HG02870 (cell line): Measurements from ENCODE around the gene PNPLA3.

Source experiments
- ATAC-seq: cut with Tn5 transposase; IDR thresholded peaks from one replicate; pipeline ENCODE4 v1.9.1; 2021; ENCODE audit warnings: mild to moderate bottlenecking, moderate library complexity; ENCODE audit not compliant: unreplicated experiment

PNPLA3 gene

DNA sequence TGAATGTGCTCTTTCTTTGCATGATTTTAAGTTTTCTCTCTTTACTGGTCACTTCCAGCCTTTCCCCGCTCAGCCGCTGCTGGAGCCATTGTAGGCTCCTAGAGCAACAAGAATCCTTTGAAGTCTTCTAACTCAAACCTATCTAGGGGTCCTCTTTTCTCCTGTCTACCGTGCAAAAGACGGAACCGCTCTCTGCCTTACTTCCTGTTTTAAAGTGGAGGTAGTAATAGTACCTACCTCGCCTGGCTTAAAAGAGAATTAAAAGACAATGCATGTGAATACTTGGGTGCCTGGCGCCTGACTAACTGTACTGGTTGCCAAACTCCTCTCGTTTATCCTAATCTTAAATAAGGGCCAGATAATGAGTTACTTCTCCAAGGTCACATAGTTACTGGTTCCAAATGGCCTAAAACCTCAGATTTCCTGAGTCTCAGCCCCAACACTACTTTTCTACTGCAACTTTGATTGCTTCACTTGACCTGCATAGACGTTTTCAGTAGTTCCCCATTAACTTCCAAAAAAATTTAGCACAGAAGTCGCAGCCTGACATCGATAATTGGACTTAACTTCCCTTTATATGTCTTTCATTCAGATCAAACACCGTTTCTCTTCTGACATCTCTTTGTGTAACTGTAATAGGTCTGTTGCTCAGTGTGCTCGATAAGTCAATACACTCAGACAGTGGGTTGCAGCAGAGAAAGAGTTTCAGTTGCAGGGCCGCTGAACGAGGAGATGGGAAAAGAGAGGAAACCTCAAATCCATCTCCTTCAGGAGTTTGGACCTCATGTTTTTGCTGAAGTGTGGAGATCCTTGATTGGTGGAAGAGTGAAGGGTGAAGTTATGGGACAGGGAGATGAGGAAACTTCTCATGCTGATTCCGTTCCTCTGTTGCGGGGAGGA lies 32.5 kb downstream of the PNPLA3 start:
- peak; percentile 25 for ATAC-seq

DNA sequence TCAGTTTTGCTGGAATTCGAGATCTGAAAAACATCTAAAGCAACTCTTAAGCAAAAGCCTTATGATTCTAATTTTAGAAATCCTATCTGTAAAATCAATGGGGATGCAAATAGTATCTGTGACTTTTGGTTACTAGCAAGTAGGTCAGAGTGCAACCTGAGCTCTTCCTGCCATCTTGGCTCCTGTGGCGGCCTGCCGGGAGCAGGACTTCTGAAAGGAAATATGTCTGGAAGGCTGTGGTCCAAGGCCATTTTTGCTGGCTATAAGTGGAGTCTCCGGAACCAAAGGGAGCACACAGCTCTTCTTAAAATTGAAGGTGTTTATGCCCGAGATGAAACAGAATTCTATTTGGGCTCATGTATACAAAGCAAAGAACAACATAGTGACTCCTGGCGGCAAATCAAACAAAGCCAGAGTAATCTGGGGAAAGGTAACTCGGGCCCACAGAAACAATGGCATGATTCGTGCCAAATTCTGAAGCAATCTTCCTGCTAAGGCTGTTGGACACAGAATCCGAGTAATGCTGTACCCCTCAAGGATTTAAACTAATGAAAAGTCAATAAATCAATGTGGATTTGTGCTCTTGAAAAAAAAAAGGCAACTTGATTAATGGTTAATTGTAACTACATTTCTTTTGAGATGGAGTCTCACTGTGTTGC lies 33.3 kb downstream of the PNPLA3 start:
- ATAC-seq, result no peak

- ATAC-seq, result no peak
Measured at GRCh38 chr22:43957871-43958270, 34.3 kb downstream of the PNPLA3 start.

GRCh38 chr22:43964314-43964857 lies 40.8 kb downstream of the PNPLA3 start:
- no peak for ATAC-seq

GRCh38 chr22:43967069-43967468 lies 43.5 kb downstream of the PNPLA3 start:
- ATAC-seq, result no peak

DNA sequence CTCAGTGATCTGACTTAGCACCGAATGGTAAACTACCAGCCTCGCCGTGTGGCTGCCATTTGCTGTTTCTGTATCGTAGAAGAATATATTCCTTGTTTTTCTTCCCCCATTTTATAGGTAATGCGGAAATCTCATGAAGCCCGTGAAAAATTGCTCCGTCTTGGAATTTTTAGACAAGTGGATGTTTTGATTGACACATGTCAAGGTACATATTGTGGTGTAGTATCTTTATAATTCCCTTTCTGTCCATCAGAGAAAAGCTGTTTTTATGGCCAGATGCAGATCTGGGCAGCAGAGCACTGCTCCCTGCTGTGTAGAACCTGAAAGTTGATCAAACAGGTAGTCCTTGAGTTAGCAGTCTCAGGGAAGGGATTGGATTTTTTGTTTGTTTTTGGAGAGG lies 45.0 kb downstream of the PNPLA3 start:
- no peak for ATAC-seq

GRCh38 chr22:43969021-43969878 lies 45.6 kb downstream of the PNPLA3 start:
- no peak for ATAC-seq

GRCh38 chr22:43969989-43970755 lies 46.6 kb downstream of the PNPLA3 start:
- ATAC-seq, result no peak

DNA sequence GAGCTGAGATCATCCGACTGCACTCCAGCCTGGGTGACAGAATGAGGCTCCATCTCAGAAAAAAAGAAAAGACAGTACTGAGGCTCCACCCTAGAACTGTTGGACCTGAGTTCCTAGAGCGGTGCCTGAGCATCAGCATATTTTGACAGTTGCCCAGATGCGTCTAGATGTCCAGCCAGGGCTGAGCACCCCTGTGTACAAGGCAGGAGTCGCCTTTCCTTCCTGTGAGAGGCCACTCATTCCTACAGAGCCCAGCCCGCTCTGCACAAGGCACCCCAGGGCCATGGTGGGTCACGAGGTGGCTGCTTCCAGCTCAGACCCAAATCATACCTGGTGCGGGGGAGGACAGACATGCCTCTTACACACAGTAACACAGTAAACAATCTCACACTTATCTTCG lies 47.5 kb downstream of the PNPLA3 start:
- no peak for ATAC-seq

GRCh38 chr22:43972931-43973462 lies 49.4 kb downstream of the PNPLA3 start:
- ATAC-seq, result no peak

DNA sequence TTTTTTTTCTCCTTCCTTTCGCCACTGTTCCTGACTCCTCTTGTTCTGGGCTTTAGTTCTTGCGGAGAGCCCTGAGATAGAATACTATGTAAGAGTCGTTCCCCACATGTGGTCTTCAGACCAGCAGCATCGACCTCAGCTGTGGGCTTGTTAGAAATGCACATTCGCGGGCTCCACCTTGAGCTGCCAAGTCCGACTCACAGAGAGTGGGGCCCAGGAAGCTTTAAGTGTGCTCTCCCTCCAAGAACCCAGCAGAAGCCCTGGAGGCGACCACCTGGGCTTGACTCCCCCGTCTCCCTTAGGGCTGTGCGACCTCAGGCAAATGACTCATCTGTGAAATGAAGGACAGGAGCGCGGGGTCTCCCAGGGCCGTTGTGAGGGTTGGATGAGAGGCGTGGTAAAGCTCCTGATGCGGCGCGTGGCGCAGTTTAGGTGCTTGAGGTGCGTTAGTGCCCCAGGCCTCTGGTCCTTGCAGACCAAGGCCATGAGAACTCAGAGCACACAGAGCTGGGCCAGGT lies 50.5 kb downstream of the PNPLA3 start:
- ATAC-seq, result no peak

GRCh38 chr22:43975041-43975440 lies 51.4 kb downstream of the PNPLA3 start:
- ATAC-seq, result no peak

DNA sequence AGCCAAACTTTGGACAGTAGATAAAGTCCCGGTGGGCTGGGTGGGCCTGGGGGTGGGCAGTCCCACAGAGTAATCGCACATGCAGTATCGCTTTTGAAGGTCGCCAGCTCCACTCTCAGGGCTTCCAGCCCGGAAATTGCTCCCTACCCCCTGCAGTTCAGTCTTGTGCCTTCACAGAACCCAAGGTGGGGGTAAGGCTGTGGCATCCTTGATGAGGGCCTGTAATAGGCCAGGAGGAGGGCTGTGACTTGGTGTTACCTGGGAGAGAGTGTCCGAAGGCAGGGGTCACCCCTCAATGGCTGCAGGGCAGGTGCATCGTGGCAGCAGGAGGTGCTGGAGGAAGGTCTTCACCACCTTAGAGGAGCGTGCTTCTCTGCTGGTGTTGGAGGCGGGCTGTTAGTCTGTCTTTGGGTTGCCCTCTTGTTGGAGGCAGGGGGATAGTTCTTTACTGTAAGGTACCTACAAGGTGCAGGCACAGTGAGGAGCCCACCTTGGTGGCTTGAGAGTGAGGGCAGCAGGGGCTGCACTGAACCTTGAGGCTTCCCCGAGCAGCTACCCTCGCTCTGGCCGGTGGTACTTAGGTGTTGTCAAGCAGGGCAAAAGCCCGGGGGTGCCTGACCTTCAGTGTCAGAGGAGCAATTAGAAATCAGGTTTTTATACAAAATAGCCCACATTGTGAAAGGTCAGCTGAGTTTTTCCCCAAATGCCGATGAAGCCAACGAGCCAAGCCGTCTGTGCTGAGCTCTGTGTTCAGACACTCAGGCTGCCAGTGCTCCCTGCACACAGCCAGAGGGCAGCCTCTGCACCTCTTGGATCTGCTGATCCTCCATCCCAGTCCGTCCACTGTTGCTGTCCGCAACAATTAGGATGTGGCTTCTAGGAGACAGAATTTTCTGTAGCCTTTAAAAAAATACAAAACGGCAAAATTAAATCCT lies 53.5 kb downstream of the PNPLA3 start:
- ATAC-seq, result no peak

DNA sequence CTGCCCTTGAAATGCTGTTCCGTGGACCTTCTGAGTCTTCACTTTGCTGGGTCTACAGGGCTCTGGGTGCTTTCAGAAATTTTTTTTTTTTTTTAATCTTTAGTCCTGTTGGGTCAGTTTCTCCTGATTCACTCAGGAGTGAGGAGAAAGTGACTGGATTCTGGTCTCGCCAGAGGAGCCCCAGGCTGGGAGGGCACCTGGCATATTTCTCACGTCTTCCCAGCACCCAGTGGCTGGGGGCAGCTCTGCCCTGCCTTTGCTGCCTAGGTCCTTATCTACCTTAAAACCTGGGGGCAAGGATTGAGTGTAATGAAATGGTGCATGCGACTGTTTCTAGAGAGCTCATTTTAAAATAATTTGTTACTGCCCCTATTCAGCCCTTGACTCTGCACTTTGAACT lies 55.0 kb downstream of the PNPLA3 start:
- no peak for ATAC-seq

- no peak for ATAC-seq
Measured at GRCh38 chr22:43980579-43980978, 57.0 kb downstream of the PNPLA3 start.

DNA sequence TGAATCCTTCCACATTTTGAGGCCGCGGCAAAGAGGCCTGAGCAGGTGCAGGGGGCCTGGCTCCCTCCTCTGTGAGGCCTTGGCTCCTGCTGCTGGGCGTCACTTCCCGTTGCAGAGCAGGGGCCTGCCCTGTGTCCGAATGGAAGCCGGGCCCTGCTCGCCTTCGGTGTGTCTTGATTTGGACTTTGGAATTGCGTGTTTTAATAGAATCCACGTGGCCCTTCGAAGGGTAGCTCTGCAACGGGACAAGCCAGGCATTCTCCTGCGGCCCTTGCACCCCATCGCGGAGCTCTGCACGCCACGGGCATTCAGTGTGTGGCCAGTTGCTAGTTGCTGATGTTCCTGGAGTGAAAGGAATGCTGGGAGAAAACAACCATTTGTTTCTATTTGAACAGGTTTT lies 57.4 kb downstream of the PNPLA3 start:
- no peak for ATAC-seq

DNA sequence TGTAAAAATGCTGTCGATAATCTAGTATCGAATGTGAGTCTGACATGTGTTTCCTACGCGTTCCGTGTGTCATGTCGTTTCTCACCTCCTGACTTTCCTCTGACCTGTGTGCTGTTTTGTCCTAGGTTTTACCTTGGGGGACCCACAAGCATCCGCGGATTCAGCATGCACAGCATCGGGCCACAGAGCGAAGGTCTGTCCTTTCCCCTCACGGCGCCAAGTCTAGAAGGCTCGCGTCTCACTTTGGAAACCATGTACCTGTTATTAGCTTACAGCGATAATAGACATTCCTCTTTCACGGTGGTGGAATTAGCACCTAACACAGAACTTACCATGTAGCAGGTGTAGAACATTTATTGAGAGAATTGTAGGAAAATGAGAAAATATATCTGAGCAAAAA lies 60.2 kb downstream of the PNPLA3 start:
- ATAC-seq, result no peak

GRCh38 chr22:43985532-43985931 lies 61.9 kb downstream of the PNPLA3 start:
- no peak for ATAC-seq
